ENCODE data around the gene TMEM41A. TPM values are rescaled to one million over a fixed set of nuclear protein-coding genes. Genes with fewer than 3 reads are reported as not detected.

TMEM41A gene
- total and polyA plus RNA-seq, 2 donors from 2014 or later, result 19.0 to 21.0 TPM

- DNase-seq (no peak), FAIRE-seq (no peak)
- no peak for TF ChIP-seq CTCF (IDR thresholded peaks at IDR 0.05; ENCODE audit: borderline replicate concordance, extremely low read depth, insufficient read depth)
- Histone ChIP-seq H3K4me1 (ENCODE audit: control insufficient read depth in 2 of 3, insufficient read depth in 2 of 3, low read depth in 1 of 3, low read length in 3 of 3) (no peaks in the 10 kb centered on the region), H3K4me3 (ENCODE audit: low read length in 3 of 3) (no peak overlapping the region), H3K9ac (ENCODE audit: low read length in 3 of 3) (no peak overlapping the region), H3K27ac (ENCODE audit: low read depth in 2 of 2, low read length in 2 of 2) (no peak overlapping the region), H3K9me3 (ENCODE audit: control insufficient read depth in 2 of 3, insufficient read depth in 1 of 3, low read length in 3 of 3) (no peaks in the 10 kb centered on the region), H3K27me3 (ENCODE audit: control insufficient read depth, insufficient read depth, low read length) (no peaks in the 10 kb centered on the region), H3K36me3 (ENCODE audit: control insufficient read depth in 2 of 3, insufficient read depth in 3 of 3, low read length in 3 of 3) (no peaks in the 10 kb centered on the region)
- intact Hi-C loops (cut with DNase I), result no loop called here
Observed at GRCh38 chr3:185528532-185528931, 29.7 kb upstream of the TMEM41A start.

GRCh38 chr3:185527364-185527763, 28.5 kb upstream of the TMEM41A start:
- no peak for TF ChIP-seq CTCF (IDR thresholded peaks at IDR 0.05; ENCODE audit: borderline replicate concordance, extremely low read depth, insufficient read depth)
- Histone ChIP-seq H3K4me1 (ENCODE audit: control insufficient read depth in 2 of 3, insufficient read depth in 2 of 3, low read depth in 1 of 3, low read length in 3 of 3) (no peaks in the 10 kb centered on the region), H3K9me3 (ENCODE audit: control insufficient read depth in 2 of 3, insufficient read depth in 1 of 3, low read length in 3 of 3) (no peaks in the 10 kb centered on the region), H3K36me3 (ENCODE audit: control insufficient read depth in 2 of 3, insufficient read depth in 3 of 3, low read length in 3 of 3) (no peaks in the 10 kb centered on the region), H3K27me3 (ENCODE audit: control insufficient read depth, insufficient read depth, low read length) (no peaks in the 10 kb centered on the region), H3K4me3 (ENCODE audit: low read length in 3 of 3) (no peak overlapping the region), H3K9ac (ENCODE audit: low read length in 3 of 3) (no peak overlapping the region), H3K27ac (ENCODE audit: low read depth in 2 of 2, low read length in 2 of 2) (no peak overlapping the region)
- FAIRE-seq (no peak), DNase-seq (no peak)
- intact Hi-C loops (cut with DNase I), result no loop called here

GRCh38 chr3:185526349-185526951, 27.6 kb upstream of the TMEM41A start:
- H3K4me1 ChIP-seq (ENCODE audit: control insufficient read depth in 2 of 3, insufficient read depth in 2 of 3, low read depth in 1 of 3, low read length in 3 of 3), result no peaks in the 10 kb centered on the region
- no peak overlapping the region for H3K4me3 ChIP-seq (ENCODE audit: low read length in 3 of 3)
- no peak overlapping the region for H3K27ac ChIP-seq (ENCODE audit: low read depth in 2 of 2, low read length in 2 of 2)
- intact Hi-C loops (cut with DNase I), result no loop called here
- DNase-seq, result no peak
- H3K36me3 ChIP-seq (ENCODE audit: control insufficient read depth in 2 of 3, insufficient read depth in 3 of 3, low read length in 3 of 3), result no peaks in the 10 kb centered on the region
- TF ChIP-seq CTCF (IDR thresholded peaks at IDR 0.05; ENCODE audit: borderline replicate concordance, extremely low read depth, insufficient read depth), result no peak
- FAIRE-seq, result peak; percentile 85
- H3K9ac ChIP-seq (ENCODE audit: low read length in 3 of 3), result no peak overlapping the region
- H3K27me3 ChIP-seq (ENCODE audit: control insufficient read depth, insufficient read depth, low read length), result no peaks in the 10 kb centered on the region
- no peaks in the 10 kb centered on the region for H3K9me3 ChIP-seq (ENCODE audit: control insufficient read depth in 2 of 3, insufficient read depth in 1 of 3, low read length in 3 of 3)

Data from kidney (tissue), 14 donors.